ENCODE data around the gene SIX1. TPM values are rescaled to one million over a fixed set of nuclear protein-coding genes. Genes with fewer than 3 reads are reported as not detected.
A peak's percentile ranks its signal among the peaks of the same experiment; 100 is the strongest.

The SIX1 gene
- polyA plus RNA-seq, 1 of the 3 experiments (the other 2 are of a cell fraction) = 52.1 TPM

- Histone ChIP-seq H3K27me3 (ENCODE audit: insufficient read depth) (no peaks in the 10 kb centered on the region), H3K4me1 (ENCODE audit: control insufficient read depth in 1 of 2, insufficient read depth in 2 of 2, low read depth in 1 of 2, low read length in 1 of 2) (peaks cover 11 to 18% of the 10 kb centered on the region in 2 experiments; a peak in 3 of 4 replicates), H3K9me3 (no peaks in the 10 kb centered on the region), H3K4me2 (peak overlapping the region; percentile 86), H4K20me1 (ENCODE audit: insufficient read depth) (no peaks in the 10 kb centered on the region), H3K4me3 (ENCODE audit: low read depth in 2 of 2, low read length in 1 of 2) (peak overlapping the region; percentile 59 to 61; a peak in 3 of 4 replicates), H2AFZ (ENCODE audit: low read depth) (peak overlapping the region; percentile 89; the same call in 1 of the 2 replicates), H3K79me2 (ENCODE audit: insufficient read depth) (peaks cover 6% of the 10 kb centered on the region; the same call in 1 of the 2 replicates), H3K27ac (ENCODE audit: low read depth in 2 of 2, low read length in 1 of 2) (peak overlapping the region; percentile 56 to 87; a peak in 2 of 4 replicates), H3K36me3 (replicated peaks in 1 of 2; ENCODE audit: control insufficient read depth in 1 of 2, insufficient read depth in 2 of 2, low read length in 1 of 2) (no peaks in the 10 kb centered on the region), H3K9ac (peak overlapping the region; percentile 81; the same call in 1 of the 2 replicates), H3F3A (replicated peaks; ENCODE audit: insufficient read depth) (peaks cover 7% of the 10 kb centered on the region), H3K9me2 (no peaks in the 10 kb centered on the region)
- WGBS (ENCODE audit: low lambda C conversion rate) = 28% methylated on average over 4 of the region's 4 CpGs
- POLR2A ChIA-PET = no interaction called here
- CTCF ChIA-PET = interaction anchor here (0.5 to 1.8 kb wide), 3 partner anchors 21 to 34 kb away, joined by 3 to 5 read pairs (median 3); no protein-coding TSS in a partner anchor
- DNase-seq = no peak
- TF ChIP-seq CHD2 (IDR thresholded peaks at IDR 0.05; ENCODE audit: low read length, partially characterized antibody) (no peak), GABPA (IDR thresholded peaks at IDR 0.05; ENCODE audit: low read depth) (no peak), YY1 (IDR thresholded peaks at IDR 0.05; ENCODE audit: low read depth) (no peak)
- TF ChIP-seq, protein P1, sequence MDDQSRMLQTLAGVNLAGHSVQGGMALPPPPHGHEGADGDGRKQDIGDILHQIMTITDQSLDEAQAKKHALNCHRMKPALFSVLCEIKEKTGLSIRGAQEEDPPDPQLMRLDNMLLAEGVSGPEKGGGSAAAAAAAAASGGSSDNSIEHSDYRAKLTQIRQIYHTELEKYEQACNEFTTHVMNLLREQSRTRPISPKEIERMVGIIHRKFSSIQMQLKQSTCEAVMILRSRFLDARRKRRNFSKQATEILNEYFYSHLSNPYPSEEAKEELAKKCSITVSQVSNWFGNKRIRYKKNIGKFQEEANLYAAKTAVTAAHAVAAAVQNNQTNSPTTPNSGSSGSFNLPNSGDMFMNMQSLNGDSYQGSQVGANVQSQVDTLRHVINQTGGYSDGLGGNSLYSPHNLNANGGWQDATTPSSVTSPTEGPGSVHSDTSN (IDR thresholded peaks at IDR 0.05) = peak; percentile 41; the same call in 1 of the 2 replicates
These were observed 9.8 kb upstream of the SIX1 start for GRCh38 chr14:60658909-60659585.

- peak overlapping the region; percentile 86 for H3K4me2 ChIP-seq
- H3K27ac ChIP-seq (ENCODE audit: low read depth in 2 of 2, low read length in 1 of 2) = peak overlapping the region; percentile 56 to 87; a peak in 3 of 4 replicates
- ChIA-PET POLR2A (no interaction called here), CTCF (interaction anchor here (1.8 to 2.7 kb wide), 2 partner anchors 12 to 33 kb away, joined by 5 to 7 read pairs; no protein-coding TSS in a partner anchor)
- H3K4me3 ChIP-seq (ENCODE audit: low read depth in 2 of 2, low read length in 1 of 2) = peak overlapping the region; percentile 59 to 61; a peak in 3 of 4 replicates
- DNase-seq = no peak
- no peaks in the 10 kb centered on the region for H4K20me1 ChIP-seq (ENCODE audit: insufficient read depth)
- peaks cover 7% of the 10 kb centered on the region for H3F3A ChIP-seq (replicated peaks; ENCODE audit: insufficient read depth)
- no peaks in the 10 kb centered on the region for H3K9me3 ChIP-seq
- H3K9ac ChIP-seq = peak overlapping the region; percentile 81; the same call in 1 of the 2 replicates
- H2AFZ ChIP-seq (ENCODE audit: low read depth) = peak overlapping the region; percentile 89
- TF ChIP-seq NFIC (IDR thresholded peaks at IDR 0.05; ENCODE audit: borderline replicate concordance) = no peak
- no peak for TF ChIP-seq GABPA (IDR thresholded peaks at IDR 0.05; ENCODE audit: low read depth)
- TF ChIP-seq GATA2 (CRISPR knock-in tag; IDR thresholded peaks at IDR 0.05) = no peak
- TF ChIP-seq RFX5 (IDR thresholded peaks at IDR 0.05; ENCODE audit: low read length) = no peak
- no peak for TF ChIP-seq MAX (IDR thresholded peaks at IDR 0.05; ENCODE audit: low read depth)
- TF ChIP-seq POLR2AphosphoS5 (IDR thresholded peaks at IDR 0.05; ENCODE audit: low read depth, low read length) = no peak
- no peak for TF ChIP-seq RAD21 (IDR thresholded peaks at IDR 0.05; ENCODE audit: low read length)
- TF ChIP-seq IRF3 (IDR thresholded peaks at IDR 0.05; ENCODE audit: low read depth, low read length) = no peak
- TF ChIP-seq RXRA (IDR thresholded peaks at IDR 0.05; ENCODE audit: borderline replicate concordance, low read depth) = no peak
- TF ChIP-seq, protein P2, sequence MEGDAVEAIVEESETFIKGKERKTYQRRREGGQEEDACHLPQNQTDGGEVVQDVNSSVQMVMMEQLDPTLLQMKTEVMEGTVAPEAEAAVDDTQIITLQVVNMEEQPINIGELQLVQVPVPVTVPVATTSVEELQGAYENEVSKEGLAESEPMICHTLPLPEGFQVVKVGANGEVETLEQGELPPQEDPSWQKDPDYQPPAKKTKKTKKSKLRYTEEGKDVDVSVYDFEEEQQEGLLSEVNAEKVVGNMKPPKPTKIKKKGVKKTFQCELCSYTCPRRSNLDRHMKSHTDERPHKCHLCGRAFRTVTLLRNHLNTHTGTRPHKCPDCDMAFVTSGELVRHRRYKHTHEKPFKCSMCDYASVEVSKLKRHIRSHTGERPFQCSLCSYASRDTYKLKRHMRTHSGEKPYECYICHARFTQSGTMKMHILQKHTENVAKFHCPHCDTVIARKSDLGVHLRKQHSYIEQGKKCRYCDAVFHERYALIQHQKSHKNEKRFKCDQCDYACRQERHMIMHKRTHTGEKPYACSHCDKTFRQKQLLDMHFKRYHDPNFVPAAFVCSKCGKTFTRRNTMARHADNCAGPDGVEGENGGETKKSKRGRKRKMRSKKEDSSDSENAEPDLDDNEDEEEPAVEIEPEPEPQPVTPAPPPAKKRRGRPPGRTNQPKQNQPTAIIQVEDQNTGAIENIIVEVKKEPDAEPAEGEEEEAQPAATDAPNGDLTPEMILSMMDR (IDR thresholded peaks at IDR 0.05) = no peak
- no peak for TF ChIP-seq FOXJ3 (CRISPR knock-in tag; IDR thresholded peaks at IDR 0.05)
- TF ChIP-seq SIN3A (IDR thresholded peaks at IDR 0.05; ENCODE audit: borderline replicate concordance, low read depth, low read length) = no peak
- no peak for TF ChIP-seq FOXM1 (IDR thresholded peaks at IDR 0.05; ENCODE audit: low read depth)
- TF ChIP-seq TCF12 (IDR thresholded peaks at IDR 0.05) = no peak
- no peak for TF ChIP-seq FOSL2 (IDR thresholded peaks at IDR 0.05; ENCODE audit: borderline replicate concordance, low read depth)
- no peak for TF ChIP-seq TAF1 (IDR thresholded peaks at IDR 0.05; ENCODE audit: borderline replicate concordance, low read depth, low read length)
- no peak for TF ChIP-seq EP300 (IDR thresholded peaks at IDR 0.05; ENCODE audit: borderline replicate concordance in 1 of 2, low read depth in 1 of 2, low read length in 1 of 2)
- TF ChIP-seq, protein P3, sequence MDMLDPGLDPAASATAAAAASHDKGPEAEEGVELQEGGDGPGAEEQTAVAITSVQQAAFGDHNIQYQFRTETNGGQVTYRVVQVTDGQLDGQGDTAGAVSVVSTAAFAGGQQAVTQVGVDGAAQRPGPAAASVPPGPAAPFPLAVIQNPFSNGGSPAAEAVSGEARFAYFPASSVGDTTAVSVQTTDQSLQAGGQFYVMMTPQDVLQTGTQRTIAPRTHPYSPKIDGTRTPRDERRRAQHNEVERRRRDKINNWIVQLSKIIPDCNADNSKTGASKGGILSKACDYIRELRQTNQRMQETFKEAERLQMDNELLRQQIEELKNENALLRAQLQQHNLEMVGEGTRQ (IDR thresholded peaks at IDR 0.05; ENCODE audit: borderline replicate concordance, low read depth, low read length) = no peak
- 49% methylated on average over 10 of the region's 10 CpGs for WGBS (ENCODE audit: low lambda C conversion rate)
- H3K79me2 ChIP-seq (ENCODE audit: insufficient read depth) = peaks cover 13% of the 10 kb centered on the region; the same call in 1 of the 2 replicates
- no peaks in the 10 kb centered on the region for H3K9me2 ChIP-seq
- H3K27me3 ChIP-seq (ENCODE audit: insufficient read depth) = no peaks in the 10 kb centered on the region
- H3K36me3 ChIP-seq (replicated peaks in 1 of 2; ENCODE audit: control insufficient read depth in 1 of 2, insufficient read depth in 2 of 2, low read length in 1 of 2) = no peaks in the 10 kb centered on the region
- H3K4me1 ChIP-seq (ENCODE audit: control insufficient read depth in 1 of 2, insufficient read depth in 2 of 2, low read depth in 1 of 2, low read length in 1 of 2) = peaks cover 16 to 18% of the 10 kb centered on the region in 2 experiments
These were observed 9.0 kb upstream of the SIX1 start for GRCh38 chr14:60658211-60658690.

Data from SK-N-SH (cell line).